Esophagus squamous epithelium (tissue), 4 donors: Measurements from ENCODE around the gene LMOD1.

Experiments used
- CTCF ChIP-seq, 6 experiments: fragments of 450-650 bp in 4 of 6; fragments of 200-600 bp in 2 of 6; sonication (generic) in 2 of 6; IDR thresholded peaks; one replicate each; pipeline ENCODE4 v1.5.1; 2016 to 2019; ENCODE audit warnings: antibody characterized with exemption in 6 of 6, mild to moderate bottlenecking in 4 of 6, moderate library complexity in 4 of 6
- POLR2A ChIP-seq, 4 donors: fragments of 450-650 bp; IDR thresholded peaks; one replicate each; pipeline ENCODE4 v1.6.1; 2017; ENCODE audit warnings: antibody characterized with exemption in 4 of 4, mild to moderate bottlenecking in 4 of 4, moderate library complexity in 3 of 4

- TF ChIP-seq CTCF (IDR thresholded peaks at IDR 0.05) = no peak
- no peak for TF ChIP-seq POLR2A (IDR thresholded peaks at IDR 0.05)
Observed at GRCh38 chr1:201990427-201990826, 44.1 kb upstream of the LMOD1 start.
